Heart left ventricle (tissue), 16 donors: Measurements from ENCODE around the gene AP3B1. TPM values are rescaled to one million over a fixed set of nuclear protein-coding genes. Genes with fewer than 3 reads are reported as not detected.

Experiments
- ATAC-seq, 4 donors: fragments of 200-7000 bp; cut with Tn5 transposase; one replicate each; pipeline ENCODE4 v1.9.1; 2020 to 2022; ENCODE audit warnings: moderate library complexity in 4 of 4, mild to moderate bottlenecking in 3 of 4, moderate number of reproducible peaks in 1 of 4
- DNase-seq, 5 donors: peaks; one replicate each; pipeline ENCODE4 v3.0.0-alpha.2; 2020
- H3K27ac ChIP-seq, 12 donors: fragments of 200-600 bp; sonication (generic) in 4 of 12; one replicate each; pipeline versions ENCODE4 v1.5.0 to v1.8.0; 2016 to 2022; ENCODE audit warnings: mild to moderate bottlenecking in 2 of 12
- H3K27me3 ChIP-seq, 9 donors: fragments of 200-600 bp; sonication (generic) in 2 of 9; one replicate each; pipeline versions ENCODE4 v1.5.1 to v1.8.0; 2016 to 2022; ENCODE audit warnings: mild to moderate bottlenecking in 3 of 9
- H3K36me3 ChIP-seq, 9 donors: fragments of 200-600 bp; sonication (generic) in 2 of 9; one replicate each; pipeline versions ENCODE4 v1.5.0 to v1.8.0; 2018 to 2022; ENCODE audit warnings: mild to moderate bottlenecking in 2 of 9
- H3K4me1 ChIP-seq, 12 donors: fragments of 200-600 bp; sonication (generic) in 4 of 12; one replicate each; pipeline versions ENCODE4 v1.5.0 to v1.8.0; 2016 to 2022; ENCODE audit warnings: mild to moderate bottlenecking in 3 of 12
- H3K4me3 ChIP-seq, 12 donors: fragments of 200-600 bp; sonication (generic) in 4 of 12; one replicate each; pipeline versions ENCODE4 v1.5.0 to v1.8.0; 2017 to 2022; ENCODE audit warnings: mild to moderate bottlenecking in 9 of 12, moderate library complexity in 4 of 12
- H3K9me3 ChIP-seq, 12 donors: fragments of 200-600 bp; sonication (generic) in 4 of 12; one replicate each; pipeline versions ENCODE4 v1.5.0 to v1.8.0; 2016 to 2022; ENCODE audit warnings: mild to moderate bottlenecking in 1 of 12
- POLR2A ChIP-seq, 2 donors: fragments of 450-650 bp; IDR thresholded peaks; one replicate each; pipeline ENCODE4 v1.6.1; 2017; ENCODE audit warnings: antibody characterized with exemption in 2 of 2, mild to moderate bottlenecking in 2 of 2, moderate library complexity in 2 of 2
- WGBS, 4 donors: extraction: QIAGEN DNeasy Blood & Tissue Kit in 2 of 4; methylation state at CpG; one replicate each; pipeline versions ENCODE4 v1.1.5 to v1.1.7; 2013 to 2018; 5-methylcytosine and 5-hydroxymethylcytosine counted together
- intact Hi-C, 10 donors: fragments of 100-400 bp; cut with DNase I; formaldehyde crosslinking; loops; one replicate each; pipeline versions ENCODE4 v1.11.1 to v1.14.2; 2022
- polyA plus RNA-seq, 2 donors: library from polyadenylated mRNA; stranded (reverse); fragments of 200-250 nt; gene quantifications; one replicate each; pipeline ENCODE4 v1.2.3, GENCODE V29; 2013
- total RNA-seq, 9 donors: library from RNA; depleted of rRNA in 2 of 9; stranded (reverse); fragments of >200 nt in 2 of 9; fragmentation: NEBNext Ultra II Directional in 3 of 9; extraction: Animal tissue kit (Norgen Biotek cat#: 25700) in 3 of 9; gene quantifications; one replicate each; pipeline versions ENCODE4 v1.1.0 to v1.2.4, GENCODE V29; 2016 to 2023
- TF ChIP-seq, protein P1 (sequence below), 12 donors: fragments of 200-600 bp; sonication (generic) in 4 of 12; IDR thresholded peaks; one replicate each; pipeline versions ENCODE4 v1.5.0 to v1.8.0; 2018 to 2022; ENCODE audit warnings: antibody characterized with exemption in 12 of 12, mild to moderate bottlenecking in 5 of 12
- donor health status: ischemic (EF 13 %, LVEDD 7.1; RV severe dilation, severe dysfunction).
- donor health status: healthy with polysubstance abuse.
- donor health status: DM: no; HTN: yes; CAD: no.
- donor health status: DM: no; HTN: no; CAD: no.
- donor health status: ischemic (EF 25% LVEDD 6.9; RV normal size, moderate dysfunction).
- donor health status: ischemic (EF 25% LVEDD 5.7; RV mildly dilated, moderate dysfunction).
- donor health status: healthy.
- donor health status: DM: yes; HTN: yes; CAD: no.
- donor health status: ischemic (EF 35%, LVEDD 5.7; RV mildly dilated, moderate dysfunction).
- donor health status: nonischemic (EF 11% LVEDD 7.7; RV severe dilation, severe dysfunction).
- donor health status: DM: yes; HTN: yes; CAD: no.
- donor health status: PGD.
- donor health status: ischemic (EF 29% LVEDD 5.4; RV normal size, mild dysfunction).
- donor health status: nonischemic (EF 23%, LVEDD 6.1; RV moderate dilation, normal function).

The AP3B1 gene
- total and polyA plus RNA-seq, 11 donors: 14.4 to 33.7 (median 25.2) TPM

DNA sequence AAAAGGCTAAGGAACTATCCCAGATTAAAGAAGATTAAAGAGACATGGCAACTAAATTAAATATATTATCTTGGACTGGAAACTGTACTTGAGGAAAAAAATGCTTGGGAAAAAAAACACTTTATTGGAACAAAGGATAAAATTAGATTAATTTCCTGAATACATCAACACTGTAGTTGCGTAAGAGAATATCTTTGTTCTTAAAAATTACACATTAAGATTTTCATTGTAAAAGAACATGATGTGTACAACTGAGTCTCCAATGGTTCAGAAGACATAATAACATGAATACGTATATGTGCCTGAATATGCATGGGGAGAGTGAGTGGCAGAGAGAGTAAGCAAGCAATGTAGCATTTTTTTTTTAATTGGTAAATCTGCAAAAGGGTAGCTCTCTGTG, 2.8 kb downstream of the AP3B1 start:
- ATAC-seq (no peak), DNase-seq (no peak)
- no peaks in the 10 kb centered on the region for H3K27me3 ChIP-seq
- intact Hi-C loops: loop anchor here in 3 of 10 donors (5.0 to 10.0 kb wide), 3 partner anchors 86 to 1323 kb away; partner anchors contain the start of genes LHFPL2 (in 1 of the 3) and TENT2 (in 1 of the 3)
- no peaks in the 10 kb centered on the region for H3K36me3 ChIP-seq
- H3K4me3 ChIP-seq: no peak overlapping the region
- TF ChIP-seq, protein P1, sequence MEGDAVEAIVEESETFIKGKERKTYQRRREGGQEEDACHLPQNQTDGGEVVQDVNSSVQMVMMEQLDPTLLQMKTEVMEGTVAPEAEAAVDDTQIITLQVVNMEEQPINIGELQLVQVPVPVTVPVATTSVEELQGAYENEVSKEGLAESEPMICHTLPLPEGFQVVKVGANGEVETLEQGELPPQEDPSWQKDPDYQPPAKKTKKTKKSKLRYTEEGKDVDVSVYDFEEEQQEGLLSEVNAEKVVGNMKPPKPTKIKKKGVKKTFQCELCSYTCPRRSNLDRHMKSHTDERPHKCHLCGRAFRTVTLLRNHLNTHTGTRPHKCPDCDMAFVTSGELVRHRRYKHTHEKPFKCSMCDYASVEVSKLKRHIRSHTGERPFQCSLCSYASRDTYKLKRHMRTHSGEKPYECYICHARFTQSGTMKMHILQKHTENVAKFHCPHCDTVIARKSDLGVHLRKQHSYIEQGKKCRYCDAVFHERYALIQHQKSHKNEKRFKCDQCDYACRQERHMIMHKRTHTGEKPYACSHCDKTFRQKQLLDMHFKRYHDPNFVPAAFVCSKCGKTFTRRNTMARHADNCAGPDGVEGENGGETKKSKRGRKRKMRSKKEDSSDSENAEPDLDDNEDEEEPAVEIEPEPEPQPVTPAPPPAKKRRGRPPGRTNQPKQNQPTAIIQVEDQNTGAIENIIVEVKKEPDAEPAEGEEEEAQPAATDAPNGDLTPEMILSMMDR (IDR thresholded peaks at IDR 0.05): no peak
- TF ChIP-seq POLR2A (IDR thresholded peaks at IDR 0.05): no peak
- H3K27ac ChIP-seq: no peak overlapping the region
- WGBS, 4 donors: 74 to 87% (median 79%) methylated on average over 2 of the region's 2 CpGs
- no peaks in the 10 kb centered on the region for H3K9me3 ChIP-seq
- peaks cover 0 to 63% (median 24%) of the 10 kb centered on the region in 12 donors for H3K4me1 ChIP-seq

GRCh38 chr5:78289911-78290310, 4.6 kb downstream of the AP3B1 start:
- ATAC-seq: no peak
- 86 to 92% (median 88%) methylated on average over 2 of the region's 2 CpGs for WGBS, 4 donors
- TF ChIP-seq, protein P1 (IDR thresholded peaks at IDR 0.05): no peak
- no peak for TF ChIP-seq POLR2A (IDR thresholded peaks at IDR 0.05)
- Histone ChIP-seq H3K27me3 (no peaks in the 10 kb centered on the region), H3K4me1 (peaks cover 0 to 57% (median 18%) of the 10 kb centered on the region in 12 donors), H3K9me3 (no peaks in the 10 kb centered on the region), H3K36me3 (no peaks in the 10 kb centered on the region), H3K27ac (peak overlapping the region in 1 of 12 donors; percentile 62), H3K4me3 (no peak overlapping the region)
- intact Hi-C loops: loop anchor here in 3 of 10 donors (5.0 to 10.0 kb wide), 3 partner anchors 87 to 1325 kb away; partner anchors contain the start of genes LHFPL2 (in 1 of the 3) and TENT2 (in 1 of the 3)
- no peak for DNase-seq

DNA sequence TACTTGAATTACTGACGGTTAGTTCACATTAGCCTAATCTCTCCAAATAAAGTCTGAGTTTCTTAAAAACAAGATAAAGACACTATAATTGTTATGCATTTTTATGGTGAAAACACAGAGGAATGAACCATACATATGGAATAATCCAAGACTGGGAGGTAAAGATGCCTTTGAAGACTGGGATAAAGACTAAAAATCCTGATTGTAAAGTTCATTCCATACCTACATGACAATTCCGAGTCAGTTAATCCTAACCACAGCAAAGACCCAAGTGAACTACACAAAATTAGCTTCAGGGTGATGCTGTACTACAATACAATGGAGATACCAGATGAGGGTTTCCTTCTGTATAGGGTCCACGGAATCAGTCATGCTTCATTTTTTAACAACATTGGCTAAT, 6.3 kb downstream of the AP3B1 start:
- intact Hi-C loops: no loop called here
- 93 to 99% (median 94%) methylated on average over 3 of the region's 3 CpGs for WGBS, 4 donors
- Histone ChIP-seq H3K9me3 (no peaks in the 10 kb centered on the region), H3K4me1 (peaks cover 0 to 49% (median 12%) of the 10 kb centered on the region in 12 donors), H3K36me3 (no peaks in the 10 kb centered on the region), H3K4me3 (no peak overlapping the region), H3K27me3 (no peaks in the 10 kb centered on the region), H3K27ac (no peak overlapping the region)
- no peak for ATAC-seq
- no peak for TF ChIP-seq POLR2A (IDR thresholded peaks at IDR 0.05)
- TF ChIP-seq, protein P1 (IDR thresholded peaks at IDR 0.05): no peak
- DNase-seq: no peak

- Histone ChIP-seq H3K27ac (no peak overlapping the region), H3K27me3 (no peaks in the 10 kb centered on the region), H3K36me3 (no peaks in the 10 kb centered on the region), H3K4me1 (peaks cover 0 to 46% (median 9%) of the 10 kb centered on the region in 12 donors), H3K4me3 (no peak overlapping the region), H3K9me3 (no peaks in the 10 kb centered on the region)
- peak in 1 of 4 donors; percentile 60 for ATAC-seq
- WGBS, 4 donors: 54 to 58% (median 57%) methylated on average over 2 of the region's 2 CpGs
- TF ChIP-seq, protein P1 (IDR thresholded peaks at IDR 0.05): no peak
- TF ChIP-seq POLR2A (IDR thresholded peaks at IDR 0.05): no peak
- no peak for DNase-seq
- intact Hi-C loops: no loop called here
Observed at GRCh38 chr5:78287833-78288232, 6.7 kb downstream of the AP3B1 start.
